NCI-H774 (cell line): ENCODE data around the gene PKD1L1.

Source experiments
- DNase-seq: peaks from one replicate; lab custom pipeline; 2025; lab: John Stamatoyannopoulos, UW

PKD1L1 gene

DNA sequence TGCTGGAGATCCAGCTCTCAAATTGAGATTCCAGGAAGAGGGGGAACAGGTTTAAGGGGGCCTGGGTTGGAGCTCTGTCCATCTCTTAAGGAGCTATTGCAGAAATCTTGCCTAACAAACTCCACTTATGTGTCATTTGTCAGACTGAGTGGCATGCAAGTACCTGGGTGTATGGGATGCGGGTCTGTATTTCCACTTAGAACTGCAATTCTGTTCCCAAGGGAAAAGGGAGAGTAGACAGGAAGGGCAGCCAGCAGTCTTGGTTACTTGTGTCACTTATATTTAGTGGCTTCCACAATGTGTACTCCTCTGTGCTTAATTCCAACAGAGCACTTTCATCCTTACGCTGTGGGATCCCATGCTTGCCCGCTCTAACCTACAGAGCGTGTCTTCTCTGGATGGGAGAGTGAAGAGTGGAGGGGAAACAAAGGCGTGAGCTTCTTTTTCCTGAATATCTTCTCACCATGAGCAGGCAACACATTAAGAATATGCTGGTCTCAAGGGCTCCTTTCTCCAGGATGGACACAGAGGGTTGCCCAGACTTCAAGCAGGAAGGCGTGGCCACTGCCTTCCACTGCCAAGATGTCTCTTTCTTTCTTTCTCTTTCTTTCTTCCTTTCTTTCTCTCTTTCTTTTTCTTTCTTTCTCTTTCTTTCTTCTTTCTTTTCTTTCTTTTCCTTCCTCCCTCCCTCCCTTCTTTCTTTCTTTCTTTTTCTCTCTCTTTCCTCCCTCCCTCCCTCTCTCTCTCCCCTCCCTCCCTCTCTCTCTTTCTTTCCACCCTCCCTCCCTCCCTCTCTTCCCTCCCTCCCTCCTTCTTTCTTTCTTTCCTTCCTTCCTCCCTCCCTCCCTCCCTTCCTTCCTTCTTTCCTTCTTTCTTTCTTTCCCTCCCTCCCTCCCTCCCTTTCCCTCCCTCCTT, 212.6 kb downstream of the PKD1L1 start:
- no peak for DNase-seq

DNA sequence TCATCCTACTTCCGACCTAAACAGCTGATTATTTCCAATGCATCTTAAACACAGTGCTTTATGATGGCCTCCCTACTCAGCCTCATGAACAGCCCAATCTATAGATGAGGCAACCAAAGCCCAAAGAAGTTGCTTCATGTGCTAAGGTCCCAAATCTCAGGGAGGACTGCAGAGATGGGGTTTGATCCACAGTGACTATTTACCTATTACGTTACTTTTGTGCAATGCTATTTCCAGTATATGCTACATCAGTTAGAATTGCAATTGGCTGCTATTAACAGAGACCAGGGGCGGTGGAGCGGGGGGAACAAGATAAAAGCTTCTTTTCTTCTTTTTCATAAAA, 213.3 kb downstream of the PKD1L1 start:
- no peak for DNase-seq

DNA sequence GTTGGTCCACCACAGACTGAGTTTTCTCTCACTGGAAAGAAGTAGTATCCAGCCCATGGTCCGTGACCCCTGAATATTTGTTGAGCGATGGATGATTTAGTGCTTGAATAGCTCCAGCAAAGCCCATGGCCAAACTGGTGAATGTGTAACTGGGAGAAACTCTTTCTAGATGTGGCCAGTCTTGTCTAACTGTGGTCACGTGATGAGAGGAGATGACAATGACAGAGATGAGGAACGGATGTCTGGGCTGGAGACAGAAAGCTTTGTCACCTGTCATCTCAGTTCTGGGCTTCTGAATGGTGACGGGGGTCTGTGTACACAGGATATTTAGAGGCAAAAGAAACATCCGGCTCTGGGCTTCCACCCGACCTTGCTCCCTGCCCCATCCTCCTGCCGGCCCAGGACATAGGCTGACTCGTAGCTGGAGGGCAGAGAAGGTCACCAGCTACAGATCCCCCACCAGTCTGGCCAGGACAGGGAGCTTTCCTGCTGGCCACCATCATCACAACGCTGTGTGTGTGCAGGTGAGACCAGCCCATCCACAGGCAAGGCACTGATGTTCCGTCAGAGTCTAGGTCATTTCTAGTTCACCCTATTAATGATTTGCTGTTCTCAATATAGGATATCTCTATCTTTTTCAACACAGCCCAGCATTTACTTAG, 213.8 kb downstream of the PKD1L1 start:
- no peak for DNase-seq

DNA sequence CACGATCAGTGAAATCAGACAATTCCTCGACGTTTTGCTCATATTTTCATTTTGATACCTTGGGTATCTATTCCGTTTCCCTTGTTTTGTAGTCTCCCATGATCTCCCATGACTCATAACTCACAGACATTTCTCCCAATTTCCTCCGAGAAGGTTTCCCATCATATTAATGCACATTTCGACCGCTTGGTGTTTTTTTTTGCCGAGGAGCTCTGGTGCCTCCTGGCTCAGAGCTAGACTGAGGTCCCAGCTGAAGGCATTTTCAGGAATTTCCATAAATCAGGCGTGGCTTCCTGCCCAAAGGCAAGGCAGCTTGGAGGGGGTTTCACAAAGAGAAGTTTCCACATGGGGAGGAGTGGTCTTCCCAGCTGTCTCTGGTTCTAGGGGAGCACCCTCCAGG, 218.1 kb downstream of the PKD1L1 start:
- DNase-seq = no peak

DNA sequence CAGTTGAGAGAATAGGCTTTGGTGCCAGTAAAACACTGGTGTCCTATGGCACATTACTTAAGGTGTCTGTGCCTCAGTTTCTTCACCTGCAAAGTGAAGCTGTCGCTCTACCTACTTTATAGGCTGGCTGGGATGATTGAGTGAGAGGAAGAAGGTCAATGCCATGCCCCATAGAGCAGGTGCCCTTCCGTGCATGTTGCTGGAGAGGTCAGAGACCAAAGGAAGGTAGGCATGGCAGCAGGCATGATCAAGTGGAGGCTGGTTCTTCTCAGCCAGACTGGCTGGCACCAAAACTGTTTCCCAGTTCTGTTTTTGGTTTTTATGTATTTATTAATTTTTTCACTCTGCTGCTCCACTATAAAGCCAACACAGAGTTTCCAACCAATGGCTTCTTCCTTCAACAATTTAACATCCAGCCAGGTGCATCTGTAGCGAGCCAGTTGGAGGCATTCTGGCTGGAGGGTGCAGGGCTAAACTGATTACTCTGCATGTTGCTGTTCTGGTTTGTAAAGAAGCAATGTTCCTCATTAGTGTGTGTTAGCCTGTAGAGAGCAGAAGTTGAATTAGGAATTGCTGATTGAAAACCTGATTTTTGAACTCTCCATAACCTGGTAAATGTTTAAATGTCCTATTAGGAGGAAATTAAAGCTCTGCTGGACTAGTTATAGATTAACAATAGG, 222.1 kb downstream of the PKD1L1 start:
- no peak for DNase-seq

DNA sequence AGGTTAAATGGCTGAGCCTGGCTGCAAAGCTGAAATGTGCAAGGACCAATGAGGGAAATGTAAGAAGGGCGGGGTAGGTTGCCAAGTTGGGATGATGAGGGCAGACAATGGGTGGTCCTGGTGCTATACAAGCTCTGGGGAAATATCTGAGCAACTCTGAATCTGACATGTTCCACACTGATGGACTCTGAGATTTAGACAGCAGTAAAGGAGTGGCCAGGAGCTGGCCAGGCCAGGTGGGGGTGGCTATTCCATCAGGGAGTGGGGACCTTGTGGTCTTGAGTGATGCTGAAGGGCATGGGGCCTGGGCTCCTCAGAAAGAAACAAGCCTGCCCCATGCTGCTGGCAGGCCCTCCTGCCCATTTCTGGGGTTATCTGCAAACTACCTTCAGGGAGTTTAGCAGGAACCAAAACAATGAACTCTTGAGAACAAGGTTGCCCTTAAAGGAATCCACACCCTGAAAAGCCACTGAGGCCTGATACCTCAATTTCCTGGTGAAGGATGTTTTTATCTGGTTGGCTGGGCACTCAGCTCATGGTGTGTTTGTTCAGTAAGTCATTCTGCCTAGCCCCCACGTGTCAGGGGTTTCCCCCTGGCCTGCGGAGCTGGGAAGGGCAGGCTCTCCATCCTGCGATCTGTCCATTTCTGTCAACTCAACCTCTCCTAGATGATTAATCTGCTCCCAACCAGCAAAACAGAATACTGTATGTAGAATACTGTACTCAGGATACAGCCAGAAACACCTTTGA, 223.1 kb downstream of the PKD1L1 start:
- no peak for DNase-seq
